GM18907 (cell line): ENCODE results near the gene GRIK1.

Experiments used
- ATAC-seq: cut with Tn5 transposase; IDR thresholded peaks from one replicate; pipeline ENCODE4 v1.9.1; 2021; ENCODE audit warnings: mild to moderate bottlenecking, moderate library complexity; ENCODE audit not compliant: unreplicated experiment

The GRIK1 gene

DNA sequence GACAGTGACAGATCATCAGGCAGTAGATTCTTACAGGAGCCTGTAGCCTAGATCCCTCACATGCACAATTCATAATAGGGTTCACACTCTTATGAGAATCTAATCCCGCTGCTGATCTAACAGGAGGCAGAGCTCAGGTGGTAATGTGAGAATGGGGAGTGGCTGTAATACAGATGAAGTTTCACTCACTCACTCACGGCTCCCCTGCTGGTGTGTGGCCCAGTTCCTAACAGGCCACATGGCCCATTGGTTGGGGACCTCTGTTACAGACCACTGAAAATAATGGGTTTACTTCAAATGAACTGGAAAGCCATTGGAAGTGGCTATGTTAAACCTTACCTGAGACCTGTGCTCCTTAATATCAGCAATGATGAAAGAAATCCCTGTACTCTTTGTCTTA lies 151.0 kb downstream of the GRIK1 start:
- ATAC-seq, result no peak

DNA sequence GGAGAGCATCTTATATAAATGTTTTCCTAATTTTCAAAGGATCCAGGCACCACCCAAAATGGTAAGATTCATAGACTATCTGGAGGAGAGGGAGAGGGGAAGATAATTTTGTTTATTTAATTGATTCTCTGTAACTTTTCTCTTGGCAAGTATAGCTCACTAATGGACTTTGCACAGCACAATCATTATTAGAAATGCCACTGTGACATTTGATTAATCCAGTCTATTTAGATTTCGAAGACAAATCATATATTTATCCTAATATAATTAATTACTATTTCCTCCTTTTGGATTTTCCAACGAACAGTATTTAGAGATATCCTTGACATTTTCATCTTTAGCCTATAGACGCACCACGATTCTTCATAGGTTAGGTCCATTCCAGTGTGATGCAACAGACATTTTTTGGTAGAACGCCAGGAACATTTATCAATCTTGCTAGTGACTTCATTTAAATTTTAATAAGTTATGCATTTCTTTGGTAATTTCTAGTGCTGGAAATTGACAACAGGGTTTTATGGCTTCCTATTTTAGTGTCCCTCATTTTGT lies 152.4 kb downstream of the GRIK1 start:
- no peak for ATAC-seq

DNA sequence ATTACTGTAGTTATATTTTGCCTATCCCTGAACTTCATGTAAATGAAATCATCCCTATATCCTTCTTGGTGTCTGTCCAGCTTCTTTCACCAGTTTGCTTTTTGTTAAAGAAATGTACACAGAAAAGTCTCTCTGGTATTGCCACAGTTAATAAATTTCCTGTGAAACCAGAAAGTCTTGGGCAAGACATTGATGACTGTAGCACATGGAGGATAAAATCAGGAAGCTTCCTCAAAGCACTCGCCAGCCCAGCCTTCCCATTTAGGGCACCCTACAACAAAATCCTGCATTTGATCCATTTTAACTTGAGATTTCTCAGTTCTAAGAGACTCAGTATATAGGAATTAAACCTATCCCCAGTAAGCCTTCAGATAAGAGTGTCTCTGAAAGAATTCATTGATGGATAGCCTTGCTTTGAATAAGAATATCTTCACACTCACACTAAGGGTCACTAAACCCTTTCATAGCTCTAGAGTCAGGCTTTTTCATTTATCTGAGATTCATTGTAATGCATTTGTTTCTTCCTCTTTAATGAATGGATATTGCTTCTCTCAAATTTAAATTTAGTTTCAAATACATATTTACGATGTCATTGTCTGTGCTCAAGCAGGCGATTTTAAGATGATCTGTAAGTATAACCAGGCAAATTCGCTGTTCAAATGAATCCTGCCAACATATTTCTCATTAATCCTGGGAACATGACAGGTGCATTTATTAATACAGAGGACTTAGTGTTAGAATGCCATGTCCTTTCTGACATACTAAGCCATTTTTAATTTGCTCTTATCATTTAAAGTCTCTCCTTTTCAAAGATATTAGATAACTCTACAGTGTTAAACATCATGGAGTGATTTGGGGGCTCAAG lies 153.1 kb downstream of the GRIK1 start:
- ATAC-seq, result no peak

DNA sequence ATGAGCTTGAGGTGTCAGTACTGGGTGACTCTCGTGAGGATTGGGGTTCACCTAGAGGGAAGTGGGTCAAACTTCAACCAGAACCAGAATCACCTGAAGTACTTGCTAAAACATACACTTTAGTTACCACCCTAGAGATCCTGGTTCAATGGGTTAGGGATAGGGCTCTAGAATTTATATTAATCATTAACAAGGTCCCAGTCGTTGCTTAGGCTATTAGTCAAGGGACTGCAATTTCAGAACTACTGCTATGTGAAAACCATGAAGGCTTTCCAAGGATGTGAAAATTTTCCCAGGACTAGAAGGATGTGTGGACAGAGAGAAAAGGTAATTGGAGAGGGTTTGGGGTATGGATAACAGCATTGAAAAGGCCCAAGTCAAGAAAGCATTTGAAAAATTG lies 162.6 kb downstream of the GRIK1 start:
- no peak for ATAC-seq

DNA sequence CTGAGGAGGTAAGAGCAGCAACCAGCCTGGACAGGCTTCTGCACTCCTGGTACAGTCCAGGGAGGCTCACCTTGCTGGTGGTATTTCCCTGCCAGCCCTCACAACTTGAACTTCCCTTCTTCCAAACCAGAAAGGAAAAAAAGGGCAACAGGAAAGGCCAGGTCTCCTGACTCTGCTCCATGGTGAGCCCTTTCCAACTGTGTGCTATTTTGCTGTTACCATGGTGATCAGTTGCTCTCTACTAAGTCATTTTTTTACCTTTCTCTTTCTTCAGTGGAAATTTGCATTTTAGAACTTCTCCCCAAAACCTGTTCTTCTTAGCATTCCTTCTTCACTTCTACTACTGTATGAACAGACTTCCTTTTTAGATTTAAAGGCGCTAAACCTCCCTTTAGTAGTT lies 164.3 kb downstream of the GRIK1 start:
- no peak for ATAC-seq

DNA sequence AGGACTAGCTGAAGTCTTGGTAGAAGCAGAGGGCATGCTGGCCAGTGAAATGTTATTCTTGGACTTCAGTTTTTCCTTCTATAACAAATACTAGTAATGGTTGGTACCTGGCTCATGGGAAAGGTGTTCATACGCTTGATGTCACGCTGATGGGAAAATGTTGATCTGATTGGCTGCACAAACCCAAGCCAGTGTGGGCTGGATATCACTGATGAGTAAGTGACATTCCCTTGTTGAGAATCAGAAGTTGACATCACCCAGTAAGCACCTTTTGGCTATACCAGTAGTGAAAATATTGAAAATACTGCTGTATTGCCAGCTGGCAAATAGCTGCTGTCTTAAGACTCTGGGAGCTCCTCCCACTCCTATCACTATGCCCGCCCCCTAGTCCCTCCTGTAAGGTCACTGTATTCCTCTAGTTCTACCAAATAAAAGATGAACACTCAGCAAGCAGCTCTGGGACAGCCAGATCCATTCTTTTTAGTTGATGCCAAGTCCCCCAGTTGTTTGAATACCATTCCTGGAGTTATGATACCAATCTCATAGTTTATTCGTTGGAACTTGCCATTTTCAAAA lies 168.2 kb downstream of the GRIK1 start:
- ATAC-seq, result no peak

DNA sequence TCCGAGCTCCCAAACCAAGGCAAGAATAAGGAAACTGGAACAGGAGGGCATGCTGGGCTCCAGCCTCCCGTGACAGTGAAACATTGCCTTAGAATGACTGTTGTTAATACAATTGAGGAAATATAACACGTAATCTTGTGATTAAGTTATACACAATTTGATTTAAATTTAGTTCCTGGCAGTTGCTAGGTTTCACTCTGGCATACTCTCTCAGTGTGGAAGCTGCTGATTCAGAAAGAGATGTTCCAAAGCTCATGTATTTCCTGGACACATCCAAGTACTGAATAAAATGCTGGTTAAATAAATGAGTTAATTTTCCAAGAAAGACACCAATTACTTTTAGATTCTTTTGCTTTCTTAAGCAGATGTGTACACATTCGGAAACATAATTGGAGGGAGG lies 176.1 kb downstream of the GRIK1 start:
- no peak for ATAC-seq

DNA sequence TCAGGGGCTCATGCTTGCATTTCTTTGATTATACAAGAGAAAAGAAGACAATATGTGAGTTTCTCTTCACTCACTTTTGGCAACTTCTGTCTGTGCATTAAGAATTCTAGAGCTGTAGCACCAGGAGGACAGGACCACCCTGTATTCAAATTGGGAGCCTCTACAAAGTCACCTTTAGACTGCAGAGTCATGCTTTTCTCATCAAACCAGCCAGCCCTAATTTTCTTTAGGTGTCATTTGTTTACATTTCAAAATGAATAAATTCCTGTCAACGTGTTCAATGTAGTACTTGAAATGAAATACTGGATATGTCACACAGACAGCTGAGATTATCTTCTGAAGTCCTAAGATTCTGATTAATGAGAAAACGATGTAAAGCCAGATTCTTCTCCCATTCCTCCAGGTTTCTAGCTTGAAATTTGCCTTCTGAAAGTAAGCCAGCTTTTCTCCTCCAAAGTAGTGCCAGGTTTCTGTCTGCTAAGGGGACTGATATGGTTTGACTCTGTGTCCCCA lies 177.2 kb downstream of the GRIK1 start:
- no peak for ATAC-seq

DNA sequence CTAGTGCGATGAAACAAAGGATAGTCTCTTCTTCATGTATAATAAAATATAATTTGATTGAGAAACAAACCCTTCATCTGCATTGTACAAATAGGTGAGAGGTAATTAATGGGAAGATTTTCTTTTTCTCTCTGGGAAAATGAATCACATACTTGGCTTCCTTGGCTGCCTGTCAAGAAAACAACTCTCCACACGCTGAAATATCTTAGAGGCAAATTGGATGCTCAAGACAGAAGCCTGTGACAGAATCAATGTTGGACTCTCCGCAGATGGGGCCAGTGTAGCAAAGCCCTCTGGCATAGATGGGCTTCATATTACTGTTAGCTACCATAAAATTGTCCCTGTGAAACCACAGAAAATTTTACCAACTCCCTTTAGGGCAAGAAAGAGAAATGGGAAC lies 186.6 kb downstream of the GRIK1 start:
- ATAC-seq, result no peak

DNA sequence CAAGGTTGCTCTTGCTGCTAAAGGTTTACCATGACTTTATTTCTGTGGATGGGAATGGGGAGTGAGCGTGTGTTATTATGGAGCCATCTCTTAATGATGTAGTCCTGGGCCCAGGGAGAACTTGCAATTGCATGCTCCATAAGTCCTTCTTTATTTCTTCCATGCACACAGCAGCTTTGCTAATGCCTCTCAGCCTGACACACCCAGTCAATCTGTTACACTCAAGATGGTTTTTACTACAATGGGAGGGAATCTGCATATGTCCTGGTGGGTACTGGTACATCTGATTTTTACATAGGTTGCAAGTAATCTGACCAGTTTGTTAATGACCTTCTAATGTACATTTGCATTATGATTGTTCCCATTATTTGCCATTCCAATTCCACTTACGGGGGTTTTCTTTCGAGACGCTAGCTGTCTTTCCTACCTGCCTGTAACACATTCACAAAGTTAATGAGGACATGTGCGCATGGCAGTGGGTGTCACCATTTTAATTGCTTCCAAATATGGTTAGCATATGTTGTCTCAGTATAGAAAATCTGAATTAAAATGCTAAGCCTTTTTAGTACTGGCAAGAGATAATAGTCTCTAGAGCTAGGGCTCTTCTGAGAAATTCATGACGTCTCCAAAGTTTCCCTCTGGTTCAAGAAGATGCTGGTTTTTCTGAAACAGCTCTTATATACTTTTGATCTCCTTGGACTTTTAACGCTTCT lies 188.2 kb downstream of the GRIK1 start:
- no peak for ATAC-seq

DNA sequence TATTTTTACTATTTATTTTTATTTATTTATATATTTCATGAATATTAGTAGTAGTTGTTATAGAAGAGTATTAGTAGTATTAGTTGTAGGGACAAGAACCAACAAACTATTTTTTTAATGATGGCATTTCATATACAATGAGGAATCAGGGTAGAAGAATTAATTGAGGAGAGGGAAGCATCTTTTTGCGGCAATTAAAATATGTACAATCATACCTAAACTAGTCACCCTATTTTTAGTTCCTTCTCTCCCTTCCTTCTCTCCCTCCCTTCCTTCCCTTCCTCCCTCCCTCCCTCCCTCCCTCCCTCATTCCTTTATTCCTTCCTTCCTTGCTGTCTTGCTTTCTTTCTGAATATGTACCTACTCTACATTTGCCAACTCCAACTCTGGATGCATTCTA lies 189.8 kb downstream of the GRIK1 start:
- no peak for ATAC-seq

DNA sequence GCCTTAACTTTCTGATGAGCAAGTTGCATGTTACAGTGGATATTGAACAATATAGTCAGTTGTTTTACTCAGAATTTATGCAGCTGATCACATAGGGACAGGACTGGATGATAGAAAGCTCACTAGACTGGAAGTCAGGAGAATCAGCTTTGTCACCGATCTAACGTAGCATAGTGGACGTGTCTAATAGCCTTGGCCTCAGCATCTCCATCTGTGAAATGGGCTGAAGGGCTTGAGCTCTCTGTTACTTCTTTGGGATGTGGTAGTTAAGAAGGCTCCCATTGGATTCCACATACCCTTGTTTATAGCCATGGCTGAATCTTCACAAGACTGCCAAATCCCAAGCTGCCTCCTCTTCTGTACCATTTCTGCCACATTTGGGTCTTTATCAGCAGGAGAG lies 190.6 kb downstream of the GRIK1 start:
- ATAC-seq, result no peak

DNA sequence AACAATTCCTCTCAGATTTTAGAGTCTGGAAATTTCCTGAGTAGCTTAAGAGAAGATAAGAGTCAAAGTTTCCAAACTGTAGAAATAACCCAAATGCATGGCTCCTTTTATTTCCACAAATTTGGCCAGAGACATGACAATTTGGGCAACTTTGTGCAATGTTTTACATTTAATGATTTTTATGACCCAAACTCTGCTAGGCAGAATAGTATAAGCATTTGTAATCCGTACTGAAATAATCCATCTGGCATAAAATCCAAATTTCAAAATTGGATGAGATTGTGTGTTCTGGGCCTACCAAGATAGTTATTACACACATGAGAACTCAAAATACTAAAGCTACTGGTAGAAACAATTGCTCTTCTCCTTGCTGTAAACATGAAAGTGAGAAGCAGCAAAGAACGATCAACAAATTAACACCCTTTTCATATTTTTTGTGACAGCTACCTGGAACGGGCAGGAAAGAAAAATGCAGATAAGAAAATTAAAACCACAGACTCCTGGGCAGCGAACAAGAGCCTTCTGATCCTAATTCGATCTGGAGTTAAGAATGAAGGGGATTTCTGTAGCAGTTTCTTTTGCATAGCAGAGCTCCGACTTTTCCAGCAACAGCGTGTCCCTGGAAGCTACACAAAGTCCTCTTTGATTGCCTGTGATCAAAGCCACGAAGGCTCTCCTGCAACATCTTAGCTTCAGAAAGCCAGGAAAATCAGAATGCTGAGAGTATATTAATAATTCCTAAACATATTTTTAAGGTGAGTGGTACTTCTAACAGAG lies 191.2 kb downstream of the GRIK1 start:
- ATAC-seq, result no peak

DNA sequence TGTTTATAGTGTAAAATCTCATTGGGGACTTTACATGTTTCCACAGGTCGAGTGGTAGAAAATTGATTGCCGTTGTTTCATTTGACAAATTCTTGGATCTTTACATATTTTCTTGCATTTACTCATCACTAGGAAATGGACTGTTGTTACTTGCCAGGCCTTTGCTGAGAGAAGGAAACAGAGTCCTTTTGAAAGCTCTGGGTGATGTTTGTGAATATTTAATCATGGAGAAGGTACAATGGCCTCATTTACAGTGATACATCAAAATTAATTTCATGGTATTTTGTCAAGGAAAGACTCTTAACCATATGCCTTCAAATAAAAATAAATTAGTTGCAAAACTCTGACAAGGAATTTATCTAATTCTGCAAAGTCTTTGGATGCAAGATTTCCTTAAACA lies 198.0 kb downstream of the GRIK1 start:
- ATAC-seq, result no peak

DNA sequence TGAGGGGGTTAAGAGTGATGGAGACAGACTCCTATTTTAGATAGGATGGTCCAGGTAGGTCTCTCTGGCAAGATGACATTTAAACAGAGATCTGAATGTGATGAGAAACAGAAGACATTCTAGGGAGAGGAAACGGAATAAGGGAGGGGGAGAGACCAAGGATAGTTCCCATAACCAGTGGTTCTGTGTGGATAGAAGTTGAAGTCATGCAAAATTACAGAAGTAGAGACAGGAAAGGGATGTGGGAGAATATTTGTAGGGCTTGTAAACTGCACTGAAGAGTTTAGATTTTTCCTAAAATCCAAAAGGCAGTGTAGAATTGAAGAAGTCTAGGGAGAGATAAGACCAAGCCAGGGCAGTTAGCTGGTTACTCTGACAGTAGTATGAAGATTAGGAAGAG lies 200.6 kb downstream of the GRIK1 start:
- no peak for ATAC-seq

DNA sequence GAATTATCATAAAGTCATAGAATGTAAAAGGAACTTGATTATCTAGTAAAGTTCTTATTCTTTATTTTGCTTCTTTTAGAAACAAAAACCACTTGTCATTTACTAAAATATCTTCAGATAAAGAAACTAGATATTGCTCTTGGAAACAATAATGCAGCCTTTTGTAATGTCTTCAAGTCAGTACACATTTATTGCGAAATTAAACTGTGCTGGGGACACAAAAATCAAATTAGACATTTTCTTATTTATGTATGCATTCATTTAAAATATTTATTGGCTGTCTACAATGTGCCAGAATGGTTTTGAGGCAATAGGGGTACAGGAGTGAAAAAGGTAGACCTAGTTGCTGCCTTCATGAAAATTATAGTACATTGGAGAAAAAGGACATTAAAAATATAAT lies 201.1 kb downstream of the GRIK1 start:
- ATAC-seq, result no peak

DNA sequence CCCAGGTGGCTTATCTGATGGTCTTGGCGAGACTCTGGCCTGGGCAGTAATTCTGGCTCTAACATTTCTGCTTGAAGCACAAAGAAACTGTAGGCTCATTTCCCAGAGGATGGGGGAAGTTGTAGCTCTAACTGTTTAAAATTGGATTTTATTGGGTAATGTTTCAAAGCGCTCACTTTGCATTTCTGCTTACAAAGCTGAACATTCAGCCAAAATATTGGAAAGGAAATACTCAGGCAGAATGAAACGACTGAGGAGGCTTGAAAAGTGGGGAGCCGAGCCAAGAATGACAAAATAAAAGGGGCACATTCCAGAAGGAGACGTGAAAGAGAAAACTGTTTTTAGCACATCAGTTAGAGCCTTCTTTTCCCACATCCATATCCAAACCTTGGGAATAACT lies 202.6 kb downstream of the GRIK1 start:
- no peak for ATAC-seq

DNA sequence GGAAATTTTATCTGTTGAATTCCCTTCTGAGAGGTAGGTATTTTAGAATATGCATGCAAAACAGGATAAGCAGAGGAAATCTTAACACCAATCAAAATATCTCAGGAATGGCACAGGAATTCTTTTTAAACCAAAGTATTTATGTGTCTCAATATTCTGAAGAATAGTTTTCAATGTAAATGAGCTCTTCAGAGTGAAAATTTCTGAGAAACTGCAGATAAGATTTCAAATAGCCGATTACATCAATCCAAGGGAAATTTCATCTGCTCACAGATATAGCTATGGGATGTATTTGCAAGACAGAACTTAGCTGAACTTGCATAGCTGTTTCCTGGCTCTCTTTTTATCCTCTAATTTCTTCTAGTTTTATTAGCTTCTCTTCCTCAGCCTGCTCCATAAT lies 209.5 kb downstream of the GRIK1 start:
- ATAC-seq, result no peak

DNA sequence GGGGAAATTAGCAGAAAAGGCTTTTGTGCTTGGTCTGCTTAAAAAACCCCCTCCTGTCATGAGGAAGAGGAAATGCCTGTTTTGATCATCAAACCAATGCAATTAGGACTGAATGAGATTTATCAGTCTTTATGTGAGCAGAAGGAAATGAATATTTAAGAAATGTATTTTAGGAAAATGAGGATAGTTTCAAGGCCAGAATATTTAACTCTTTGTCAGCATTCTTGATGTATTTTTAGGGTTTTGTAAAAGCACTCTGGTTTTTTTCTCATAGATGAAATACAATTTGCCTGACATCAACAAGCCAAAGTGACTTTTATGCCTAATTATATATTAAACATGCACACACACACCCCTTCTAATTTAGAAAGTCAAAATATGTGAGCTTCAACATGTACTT lies 213.8 kb downstream of the GRIK1 start:
- ATAC-seq, result no peak

DNA sequence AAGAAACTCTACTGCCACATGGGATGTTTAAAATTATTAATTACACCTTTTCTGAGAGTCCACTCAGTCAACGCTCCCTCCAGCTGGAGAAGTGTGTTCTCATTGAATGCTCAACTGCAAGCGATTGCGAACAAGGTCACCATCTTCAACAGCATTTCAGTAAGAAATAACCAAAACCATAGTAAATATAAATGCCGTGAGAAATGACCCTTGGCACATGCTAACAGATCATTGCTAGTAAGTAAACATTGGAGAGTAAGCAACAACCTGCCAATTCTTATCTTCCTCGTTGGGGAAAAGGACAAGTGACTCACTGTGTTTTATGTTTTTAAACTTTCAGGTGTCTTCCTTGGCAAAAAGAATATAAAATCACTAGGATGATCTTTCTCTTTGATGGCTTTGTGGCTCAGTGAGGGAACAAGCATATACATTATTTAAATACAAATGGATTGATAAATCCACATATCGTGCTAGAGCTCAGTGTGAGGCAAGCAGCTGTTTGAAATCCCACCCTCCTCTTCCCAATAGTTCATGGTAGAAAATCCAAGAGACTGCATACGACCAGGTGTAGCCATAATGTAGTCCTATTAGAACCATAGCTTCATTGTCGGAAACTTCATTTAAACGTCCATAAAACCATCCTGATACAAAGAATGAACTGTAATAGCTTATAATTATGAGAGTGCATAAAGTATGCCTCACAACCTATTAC lies 214.6 kb downstream of the GRIK1 start:
- ATAC-seq, result no peak
